B cell (primary cell): ENCODE measurements around the gene PAQR6. TPM values are rescaled to one million over a fixed set of nuclear protein-coding genes. Genes with fewer than 3 reads are reported as not detected.

Experiments
- ATAC-seq: fragments of 200-7000 bp; cut with Tn5 transposase; one replicate; pipeline ENCODE4 v1.10.0; 2021; ENCODE audit warnings: low read depth, mild to moderate bottlenecking, moderate number of reproducible peaks, moderate library complexity
- CTCF ChIA-PET: fragments of 350-600 bp; sonication (Branson Sonifier 250); formaldehyde crosslinking; loops from one replicate; lab custom pipeline; 2021; ENCODE audit warnings: antibody characterized with exemption, inconsistent platforms; lab: Charles Lee
- POLR2A ChIA-PET: fragments of 350-600 bp; sonication (Branson Sonifier 250); formaldehyde crosslinking; loops from one replicate; lab custom pipeline; 2021; ENCODE audit warnings: antibody characterized with exemption; lab: Charles Lee
- DNase-seq: peaks from one replicate; pipeline ENCODE4 v3.0.0; 2013
- H2AFZ ChIP-seq: 2 replicates; pipeline ENCODE4 v1.6.1; 2012; ENCODE audit warnings: mild to moderate bottlenecking, low read depth, low read length; ENCODE audit not compliant: insufficient read depth, poor library complexity, severe bottlenecking
- H3K27ac ChIP-seq, 2 donors: 1 replicate in 1 of 2; 2 replicates in 1 of 2; pipeline ENCODE4 v1.5.1; 2012 to 2013; ENCODE audit warnings: low read length in 2 of 2, mild to moderate bottlenecking in 2 of 2, moderate library complexity in 1 of 2
- H3K27me3 ChIP-seq, 4 experiments: fragments of 200-600 bp in 1 of 4; sonication (generic) in 1 of 4; replicated peaks in 1 of 4; 1 replicate in 2 of 4; 2 replicates in 2 of 4; pipeline versions ENCODE4 v1.6.1 to v1.7.0; 2013 to 2016; ENCODE audit warnings: low read length in 3 of 4, mild to moderate bottlenecking in 2 of 4, mixed read lengths in 1 of 4, moderate library complexity in 1 of 4; ENCODE audit not compliant: insufficient read depth in 4 of 4, control insufficient read depth in 3 of 4; ENCODE audit errors: control extremely low read depth in 1 of 4
- H3K36me3 ChIP-seq, 2 experiments: replicated peaks in 1 of 2; 1 replicate in 1 of 2; 2 replicates in 1 of 2; pipeline versions ENCODE4 v1.6.1 to v1.7.1; 2013; ENCODE audit warnings: low read length in 1 of 2; ENCODE audit not compliant: insufficient read depth in 2 of 2, control insufficient read depth in 1 of 2; ENCODE audit errors: control extremely low read depth in 1 of 2, extremely low read depth in 1 of 2
- H3K4me1 ChIP-seq, 2 donors: fragments of 200-600 bp in 1 of 2; sonication (generic) in 1 of 2; 1 replicate in 1 of 2; 2 replicates in 1 of 2; pipeline versions ENCODE4 v1.5.1 to v1.6.1; 2013 to 2017; ENCODE audit warnings: low read length in 2 of 2; ENCODE audit not compliant: control insufficient read depth in 2 of 2, insufficient read depth in 2 of 2
- H3K4me2 ChIP-seq: replicated peaks from 2 replicates; pipeline ENCODE3; 2012; ENCODE audit warnings: mild to moderate bottlenecking, low read depth, low read length; ENCODE audit not compliant: poor library complexity, severe bottlenecking
- H3K4me3 ChIP-seq, 5 experiments: fragments of 200-600 bp in 1 of 5; sonication (generic) in 1 of 5; 1 replicate in 3 of 5; 2 replicates in 2 of 5; pipeline versions ENCODE4 v1.5.1 to v1.7.0; 2011 to 2016; ENCODE audit warnings: low read length in 4 of 5, mild to moderate bottlenecking in 4 of 5, low read depth in 2 of 5, control low read depth in 1 of 5, moderate library complexity in 1 of 5; ENCODE audit not compliant: insufficient read depth in 1 of 5; ENCODE audit errors: control extremely low read depth in 1 of 5, extremely low read depth in 1 of 5
- H3K79me2 ChIP-seq: fragments of 200-600 bp; sonication (generic); one replicate; pipeline ENCODE4 v1.6.0; 2016; ENCODE audit warnings: low read length; ENCODE audit not compliant: control insufficient read depth, insufficient read depth
- H3K9ac ChIP-seq: fragments of 200-600 bp; sonication (generic); 2 replicates; pipeline ENCODE4 v1.6.1; 2017; ENCODE audit warnings: mild to moderate bottlenecking, low read length, moderate library complexity
- H3K9me3 ChIP-seq, 3 donors: one replicate each; pipeline versions ENCODE4 v1.6.1 to v1.7.1; 2013; ENCODE audit warnings: low read length in 2 of 3; ENCODE audit not compliant: control insufficient read depth in 2 of 3, insufficient read depth in 1 of 3; ENCODE audit errors: control extremely low read depth in 1 of 3
- H4K20me1 ChIP-seq: 2 replicates; pipeline ENCODE4 v1.6.0; 2012; ENCODE audit warnings: mild to moderate bottlenecking, low read length; ENCODE audit not compliant: insufficient read depth, control insufficient read depth, poor library complexity, severe bottlenecking
- H3K27ac Mint-ChIP-seq: one replicate; pipeline ENCODE4 v1.8.0; 2021; ENCODE audit warnings: mixed read lengths
- H3K27me3 Mint-ChIP-seq: one replicate; pipeline ENCODE4 v1.8.0; 2021; ENCODE audit warnings: mixed read lengths
- H3K4me1 Mint-ChIP-seq: one replicate; pipeline ENCODE4 v1.8.0; 2021; ENCODE audit warnings: mixed read lengths
- H3K4me3 Mint-ChIP-seq: one replicate; pipeline ENCODE4 v1.8.0; 2021; ENCODE audit warnings: mixed read lengths
- H3K9me3 Mint-ChIP-seq: one replicate; pipeline ENCODE4 v1.8.0; 2022; ENCODE audit warnings: mixed read lengths; ENCODE audit not compliant: insufficient read depth
- EZH2 ChIP-seq: IDR thresholded peaks from 2 replicates; pipeline ENCODE4 v1.6.1; 2012; ENCODE audit warnings: borderline replicate concordance, low read depth, mild to moderate bottlenecking, moderate library complexity, low read length; ENCODE audit not compliant: insufficient read depth, poor library complexity, severe bottlenecking
- WGBS: methylation state at CpG from one replicate; pipeline ENCODE4 v1.1.5; 2013; ENCODE audit warnings: missing lambda C conversion rate; ENCODE audit not compliant: insufficient coverage; 5-methylcytosine and 5-hydroxymethylcytosine counted together
- intact Hi-C: fragments of 100-400 bp; cut with micrococcal nuclease; formaldehyde crosslinking; loops from one replicate; pipeline ENCODE4 v1.10.0; 2022
- polyA plus RNA-seq: library from polyadenylated mRNA; depleted of rRNA; stranded (reverse); fragments of >200 nt; gene quantifications from 2 replicates; pipeline ENCODE4 v1.2.3, GENCODE V29; 2012
- total RNA-seq, 2 donors: library from RNA; stranded (reverse); fragments of 120-200 nt in 1 of 2; gene quantifications; 1 replicate in 1 of 2; 2 replicates in 1 of 2; pipeline versions ENCODE4 v1.2.3 to v1.2.4, GENCODE V29; 2013 to 2022
- TF ChIP-seq, protein P1 (sequence below): fragments of 200-600 bp; IDR thresholded peaks from one replicate; pipeline ENCODE4 v1.8.0; 2022; ENCODE audit warnings: antibody characterized with exemption, mild to moderate bottlenecking

The PAQR6 gene
- total and polyA plus RNA-seq, 2 donors (not counting 1 experiment from before 2014, with no cell fraction given) = 1.3 to 1.8 TPM

DNA sequence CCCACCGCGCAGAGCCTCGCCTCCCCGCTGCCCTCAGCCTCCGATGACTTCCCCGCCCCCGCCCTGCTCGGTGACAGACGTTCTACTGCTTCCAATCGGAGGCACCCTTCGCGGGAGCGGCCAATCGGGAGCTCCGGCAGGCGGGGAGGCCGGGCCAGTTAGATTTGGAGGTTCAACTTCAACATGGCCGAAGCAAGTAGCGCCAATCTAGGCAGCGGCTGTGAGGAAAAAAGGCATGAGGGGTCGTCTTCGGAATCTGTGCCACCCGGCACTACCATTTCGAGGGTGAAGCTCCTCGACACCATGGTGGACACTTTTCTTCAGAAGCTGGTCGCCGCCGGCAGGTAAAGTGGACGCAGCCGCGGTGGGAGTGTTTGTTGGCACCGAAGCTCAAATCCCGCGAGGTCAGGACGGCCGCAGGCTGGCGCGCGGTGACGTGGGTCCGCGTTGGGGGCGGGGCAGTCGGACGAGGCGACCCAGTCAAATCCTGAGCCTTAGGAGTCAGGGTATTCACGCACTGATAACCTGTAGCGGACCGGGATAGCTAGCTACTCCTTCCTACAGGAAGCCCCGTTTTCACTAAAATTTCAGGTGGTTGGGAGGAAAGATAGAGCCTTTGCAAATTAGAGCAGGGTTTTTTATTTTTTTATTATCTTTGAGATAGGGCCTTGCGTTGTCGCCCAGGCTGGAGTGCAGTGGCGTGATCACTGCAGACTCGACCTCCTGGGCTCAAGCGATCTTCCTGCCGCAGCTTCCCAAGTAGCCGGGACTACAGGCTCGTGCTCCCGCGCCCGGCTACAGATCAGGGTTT, 34.8 kb downstream of the PAQR6 start, which contains the start of gene PMF1:
PMF1 (plus strand) TSS at position 175 of the 811 bp plus-strand sequence; CDS start at position 184, 9 bp downstream.
- Mint-ChIP-seq H3K27ac (peak within 1 kb of the TSS; percentile 99), H3K4me3 (peak within 1 kb of the TSS; percentile 98), H3K9me3 (no peaks in the 10 kb centered on the region), H3K4me1 (peaks cover 29% of the 10 kb centered on the region), H3K27me3 (no peaks in the 10 kb centered on the region)
- under 1% methylated on average over 54 of the region's 61 CpGs for WGBS
- H3K9ac ChIP-seq = peak within 1 kb of the TSS; percentile 77
- H3K4me2 ChIP-seq = peak within 1 kb of the TSS; percentile 93
- peak within 1 kb of the TSS; percentile 75 to 95 (median 81) for H3K4me3 ChIP-seq
- H3K4me1 ChIP-seq = peaks cover 14 to 19% of the 10 kb centered on the region in 2 donors
- H2AFZ ChIP-seq = peak within 1 kb of the TSS; percentile 88
- DNase-seq (peak; percentile 97), ATAC-seq (peak; percentile 97)
- H3K27me3 ChIP-seq = no peaks in the 10 kb centered on the region
- ChIA-PET CTCF (interaction anchor here (0.8 to 3.0 kb wide), 10 partner anchors 12 to 116 kb away, joined by 3 to 43 read pairs (median 6); partner anchors contain the start of genes SLC25A44 and SMG5), POLR2A (interaction anchor here (0.5 to 2.1 kb wide), 18 partner anchors 12 to 539 kb away, joined by 3 to 9 read pairs (median 4); partner anchors contain the start of genes SEMA4A, SLC25A44, SMG5 and SYT11)
- peaks cover 0 to 30% of the 10 kb centered on the region in 2 experiments for H3K36me3 ChIP-seq
- H3K27ac ChIP-seq = peak within 1 kb of the TSS; percentile 93 to 94
- intact Hi-C loops = loop anchor here (1.0 to 5.0 kb wide), 7 partner anchors 19 to 356 kb away; partner anchors contain the start of genes CCT3, GON4L, SLC25A44 and SMG5
- peaks cover 40% of the 10 kb centered on the region for H3K79me2 ChIP-seq
- no peaks in the 10 kb centered on the region for H3K9me3 ChIP-seq
- H4K20me1 ChIP-seq = peaks cover 4% of the 10 kb centered on the region
- no peak for TF ChIP-seq EZH2
- TF ChIP-seq, protein P1, sequence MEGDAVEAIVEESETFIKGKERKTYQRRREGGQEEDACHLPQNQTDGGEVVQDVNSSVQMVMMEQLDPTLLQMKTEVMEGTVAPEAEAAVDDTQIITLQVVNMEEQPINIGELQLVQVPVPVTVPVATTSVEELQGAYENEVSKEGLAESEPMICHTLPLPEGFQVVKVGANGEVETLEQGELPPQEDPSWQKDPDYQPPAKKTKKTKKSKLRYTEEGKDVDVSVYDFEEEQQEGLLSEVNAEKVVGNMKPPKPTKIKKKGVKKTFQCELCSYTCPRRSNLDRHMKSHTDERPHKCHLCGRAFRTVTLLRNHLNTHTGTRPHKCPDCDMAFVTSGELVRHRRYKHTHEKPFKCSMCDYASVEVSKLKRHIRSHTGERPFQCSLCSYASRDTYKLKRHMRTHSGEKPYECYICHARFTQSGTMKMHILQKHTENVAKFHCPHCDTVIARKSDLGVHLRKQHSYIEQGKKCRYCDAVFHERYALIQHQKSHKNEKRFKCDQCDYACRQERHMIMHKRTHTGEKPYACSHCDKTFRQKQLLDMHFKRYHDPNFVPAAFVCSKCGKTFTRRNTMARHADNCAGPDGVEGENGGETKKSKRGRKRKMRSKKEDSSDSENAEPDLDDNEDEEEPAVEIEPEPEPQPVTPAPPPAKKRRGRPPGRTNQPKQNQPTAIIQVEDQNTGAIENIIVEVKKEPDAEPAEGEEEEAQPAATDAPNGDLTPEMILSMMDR = no peak
